Adipose tissue (tissue), 3 donors: ENCODE data around the gene SPR. TPM values are rescaled to one million over a fixed set of nuclear protein-coding genes. Genes with fewer than 3 reads are reported as not detected.

ENCODE experiments used
- H3K27ac ChIP-seq: one replicate; pipeline ENCODE4 v1.5.1; 2013; ENCODE audit warnings: low read depth, low read length
- WGBS, 3 donors: extraction: QIAGEN DNeasy Blood & Tissue Kit; methylation state at CpG; one replicate each; pipeline ENCODE4 v1.1.7; 2013; 5-methylcytosine and 5-hydroxymethylcytosine counted together
- polyA plus RNA-seq, 3 donors: library from polyadenylated mRNA; stranded (reverse); fragments of 200-250 nt; gene quantifications; one replicate each; pipeline ENCODE4 v1.2.3, GENCODE V29; 2013
- donor health status: healthy with polysubstance abuse.
- donor health status: Bipolar disorder and iron deficiency.
- donor health status: healthy.

The SPR gene
- polyA plus RNA-seq, 3 donors, result 29.0 to 57.6 (median 34.9) TPM

GRCh38 chr2:72913486-72914205 lies 26.4 kb downstream of the SPR start:
- no peak overlapping the region for H3K27ac ChIP-seq
- 18 to 19% (median 19%) methylated on average over 7 of the region's 7 CpGs for WGBS, 3 donors

- H3K27ac ChIP-seq, result no peak overlapping the region
- WGBS, 3 donors, result 7 to 8% (median 7%) methylated on average over 7 of the region's 7 CpGs
Measured at GRCh38 chr2:72914206-72914559, 27.0 kb downstream of the SPR start.

GRCh38 chr2:72914589-72915319 lies 27.5 kb downstream of the SPR start:
- 6 to 9% (median 9%) methylated on average over 16 to 17 of the region's 17 CpGs for WGBS, 3 donors
- H3K27ac ChIP-seq, result no peak overlapping the region

- WGBS, 3 donors, result 3 to 5% (median 5%) methylated on average over 25 to 26 of the region's 26 CpGs
- no peak overlapping the region for H3K27ac ChIP-seq
Measured at GRCh38 chr2:72915320-72915906, 28.2 kb downstream of the SPR start.

- 1 to 2% (median 2%) methylated on average over 74 to 86 of the region's 86 CpGs for WGBS, 3 donors
- H3K27ac ChIP-seq, result no peak overlapping the region
Measured at GRCh38 chr2:72915907-72916742, 28.9 kb downstream of the SPR start.

GRCh38 chr2:72916743-72917137 lies 29.5 kb downstream of the SPR start:
- WGBS, 3 donors, result 3 to 6% (median 4%) methylated on average over 29 of the region's 29 CpGs
- H3K27ac ChIP-seq, result no peak overlapping the region

- no peak within 1 kb of the TSS for H3K27ac ChIP-seq
- WGBS, 3 donors, result 1% methylated on average over 54 to 82 of the region's 82 CpGs
Measured at GRCh38 chr2:72917138-72917876, 30.1 kb downstream of the SPR start, which contains the start of gene EMX1. Gene EMX1 (plus strand): TSS chr2:72917519. CDS start chr2:72917853, 334 bp downstream.

- 1 to 2% (median 2%) methylated on average over 52 to 89 of the region's 89 CpGs for WGBS, 3 donors
- H3K27ac ChIP-seq, result no peak overlapping the region
Measured at GRCh38 chr2:72917877-72918553, 30.8 kb downstream of the SPR start.

GRCh38 chr2:72919414-72920317 lies 32.5 kb downstream of the SPR start:
- 7 to 8% (median 8%) methylated on average over 47 to 48 of the region's 48 CpGs for WGBS, 3 donors
- H3K27ac ChIP-seq, result no peak overlapping the region

GRCh38 chr2:72920318-72921087 lies 33.3 kb downstream of the SPR start:
- H3K27ac ChIP-seq, result no peak overlapping the region

GRCh38 chr2:72921088-72921851 lies 34.1 kb downstream of the SPR start:
- WGBS, 3 donors, result 28 to 45% (median 37%) methylated on average over 15 of the region's 15 CpGs
- no peak overlapping the region for H3K27ac ChIP-seq

More at GRCh38 chr2:72920318-72921087, 33.3 kb downstream of the SPR start:
- 4 to 6% (median 4%) methylated on average over 75 to 77 of the region's 77 CpGs for WGBS, 3 donors

GRCh38 chr2:72921853-72922252 lies 34.6 kb downstream of the SPR start:
- no peak overlapping the region for H3K27ac ChIP-seq
- 90 to 95% (median 91%) methylated on average over 1 of the region's 1 CpG for WGBS, 3 donors

- WGBS, 3 donors, result 6 to 11% (median 7%) methylated on average over 33 to 36 of the region's 36 CpGs
- no peak overlapping the region for H3K27ac ChIP-seq
Measured at GRCh38 chr2:72923833-72924352, 36.7 kb downstream of the SPR start.

- WGBS, 3 donors, result 4 to 5% (median 4%) methylated on average over 58 to 61 of the region's 61 CpGs
- no peak overlapping the region for H3K27ac ChIP-seq
Measured at GRCh38 chr2:72924353-72925240, 37.4 kb downstream of the SPR start.
